HepG2 (cell line): ENCODE measurements around the gene PAK1. TPM values are rescaled to one million over a fixed set of nuclear protein-coding genes. Genes with fewer than 3 reads are reported as not detected.

Experiments used
- ATF5 ChIP-seq: sonication (generic); formaldehyde crosslinking; IDR thresholded peaks from 2 replicates; pipeline ENCODE4 v1.4.0; 2020; ENCODE audit warnings: mild to moderate bottlenecking, low read depth, missing genetic modification reagents
- CHCHD3 ChIP-seq: sonication (generic); formaldehyde crosslinking; IDR thresholded peaks from 2 replicates; pipeline ENCODE4 v1.8.0; 2022; ENCODE audit warnings: mild to moderate bottlenecking, missing genetic modification reagents, moderate library complexity
- HNRNPK ChIP-seq: fragments of 200-400 bp; formaldehyde crosslinking; IDR thresholded peaks from 2 replicates; pipeline ENCODE4 v1.6.1; 2018; ENCODE audit warnings: low read length, low read depth, moderate library complexity, mild to moderate bottlenecking; ENCODE audit not compliant: poor library complexity, severe bottlenecking
- MATR3 ChIP-seq: sonication (generic); formaldehyde crosslinking; IDR thresholded peaks from 2 replicates; pipeline ENCODE4 v1.4.0; 2020; ENCODE audit warnings: missing genetic modification reagents
- PHF20 ChIP-seq: sonication (generic); formaldehyde crosslinking; IDR thresholded peaks from 2 replicates; pipeline ENCODE4 v1.5.0; 2020; ENCODE audit warnings: mild to moderate bottlenecking, missing genetic modification reagents
- POLR2A ChIP-seq, 2 experiments: IDR thresholded peaks; 2 replicates each; pipeline ENCODE4 v1.6.1; 2011; ENCODE audit warnings: low read depth in 2 of 2, low read length in 2 of 2, mild to moderate bottlenecking in 1 of 2, moderate library complexity in 1 of 2; ENCODE audit not compliant: insufficient read depth in 1 of 2
- RAD21 ChIP-seq: fragments of 450-650 bp; formaldehyde crosslinking; IDR thresholded peaks from 2 replicates; pipeline ENCODE4 v1.5.0; 2020; ENCODE audit warnings: mild to moderate bottlenecking
- RXRA ChIP-seq: sonication (generic); formaldehyde crosslinking; IDR thresholded peaks from 2 replicates; pipeline ENCODE4 v1.5.1; 2020; ENCODE audit warnings: missing genetic modification reagents
- SMAD9 ChIP-seq: sonication (generic); formaldehyde crosslinking; IDR thresholded peaks from 2 replicates; pipeline ENCODE4 v1.5.1; 2020; ENCODE audit warnings: mild to moderate bottlenecking, missing genetic modification reagents
- ZFX ChIP-seq: sonication (generic); formaldehyde crosslinking; IDR thresholded peaks from 2 replicates; pipeline ENCODE4 v1.4.0; 2020; ENCODE audit warnings: mild to moderate bottlenecking, low read depth, missing genetic modification reagents, moderate library complexity
- ZNF326 ChIP-seq: sonication (generic); formaldehyde crosslinking; IDR thresholded peaks from 2 replicates; pipeline ENCODE4 v1.4.0; 2020; ENCODE audit warnings: missing genetic modification reagents, borderline replicate concordance
- ZNF34 ChIP-seq: sonication (generic); formaldehyde crosslinking; IDR thresholded peaks from 2 replicates; pipeline ENCODE4 v1.4.0; 2020; ENCODE audit warnings: mild to moderate bottlenecking, missing genetic modification reagents, borderline replicate concordance
- ZNF468 ChIP-seq: sonication (generic); formaldehyde crosslinking; IDR thresholded peaks from 2 replicates; pipeline ENCODE4 v1.8.0; 2022; ENCODE audit warnings: mild to moderate bottlenecking, moderate library complexity, missing genetic modification reagents
- ZNF597 ChIP-seq: sonication (generic); formaldehyde crosslinking; IDR thresholded peaks from 2 replicates; pipeline ENCODE4 v1.5.0; 2020; ENCODE audit warnings: missing genetic modification reagents
- ZNF75D ChIP-seq: sonication (generic); formaldehyde crosslinking; IDR thresholded peaks from 2 replicates; pipeline ENCODE4 v1.8.1; 2023; ENCODE audit warnings: missing genetic modification reagents, mild to moderate bottlenecking, borderline replicate concordance
- ZNF790 ChIP-seq: sonication (generic); formaldehyde crosslinking; IDR thresholded peaks from 2 replicates; pipeline ENCODE4 v1.8.0; 2022; ENCODE audit warnings: missing genetic modification reagents, mild to moderate bottlenecking, borderline replicate concordance
- ZNF83 ChIP-seq: sonication (generic); formaldehyde crosslinking; IDR thresholded peaks from 2 replicates; pipeline ENCODE4 v1.4.0; 2020; ENCODE audit warnings: missing genetic modification reagents, mild to moderate bottlenecking, borderline replicate concordance
- ZSCAN22 ChIP-seq: sonication (generic); formaldehyde crosslinking; IDR thresholded peaks from 2 replicates; pipeline ENCODE4 v1.4.0; 2020; ENCODE audit warnings: mild to moderate bottlenecking, missing genetic modification reagents
- ZSCAN29 ChIP-seq: sonication (generic); formaldehyde crosslinking; conservative IDR thresholded peaks from 2 replicates; pipeline ENCODE4 v1.4.0; 2020; ENCODE audit warnings: mild to moderate bottlenecking, missing genetic modification reagents
- polyA plus RNA-seq, 8 experiments: library from polyadenylated mRNA; depleted of rRNA in 3 of 8; stranded (reverse) in 7 of 8; unstranded in 1 of 8; fragments of >200 nt; fragmentation: Illumina TruSeq in 4 of 8; extraction: Trizol in 4 of 8; gene quantifications; 2 replicates each; pipeline versions ENCODE4 v1.2.1 to v1.2.3, GENCODE V29; 2011 to 2016; ENCODE audit warnings: low read depth in 4 of 8, missing spikeins in 1 of 8, mixed read lengths in 1 of 8; ENCODE audit not compliant: insufficient read depth in 1 of 8
- total RNA-seq, 5 experiments: library from RNA; depleted of rRNA; stranded (reverse); fragments of >200 nt; fragmentation: Illumina TruSeq; extraction: Trizol; gene quantifications; 2 replicates each; pipeline ENCODE4 v1.2.3, GENCODE V29; 2016; ENCODE audit warnings: low read depth in 1 of 5
- TF ChIP-seq, protein P1 (sequence below): sonication (generic); formaldehyde crosslinking; IDR thresholded peaks from 2 replicates; pipeline ENCODE4 v1.5.0; 2020; ENCODE audit warnings: mild to moderate bottlenecking, missing genetic modification reagents
- TF ChIP-seq, protein P2 (sequence below): sonication (generic); formaldehyde crosslinking; IDR thresholded peaks from 2 replicates; pipeline ENCODE4 v1.5.0; 2020; ENCODE audit warnings: mild to moderate bottlenecking, missing genetic modification reagents
- TF ChIP-seq, protein P3 (sequence below): sonication (generic); formaldehyde crosslinking; IDR thresholded peaks from 2 replicates; pipeline ENCODE4 v1.4.0; 2020; ENCODE audit warnings: missing genetic modification reagents

The PAK1 gene
- total and polyA plus RNA-seq, 2 of the 13 experiments (the other 11 are each of a cell fraction or from before 2014, with no cell fraction given) = 1.5 to 4.3 TPM

GRCh38 chr11:77299528-77299993 is 174.3 kb downstream of the PAK1 start (continued):
- TF ChIP-seq PHF20 (CRISPR knock-in tag) (no peak), ZNF83 (CRISPR knock-in tag) (no peak), ZSCAN22 (CRISPR knock-in tag) (no peak), ATF5 (CRISPR knock-in tag) (no peak), CHCHD3 (CRISPR knock-in tag) (no peak), POLR2A (IDR thresholded peaks at IDR 0.05; ENCODE audit: insufficient read depth in 1 of 2, low read depth in 2 of 2, low read length in 2 of 2) (no peak), ZNF597 (CRISPR knock-in tag) (no peak), RXRA (peak; percentile 22; the same call in 1 of the 2 replicates), SMAD9 (CRISPR knock-in tag) (no peak), MATR3 (CRISPR knock-in tag) (no peak), RAD21 (CRISPR knock-in tag) (no peak), ZNF326 (CRISPR knock-in tag) (no peak), HNRNPK (no peak), ZNF75D (CRISPR knock-in tag) (no peak), ZNF34 (CRISPR knock-in tag) (no peak), ZNF468 (CRISPR knock-in tag) (no peak), ZSCAN29 (CRISPR knock-in tag) (no peak), ZFX (no peak), ZNF790 (CRISPR knock-in tag) (no peak)
- TF ChIP-seq, protein P1, sequence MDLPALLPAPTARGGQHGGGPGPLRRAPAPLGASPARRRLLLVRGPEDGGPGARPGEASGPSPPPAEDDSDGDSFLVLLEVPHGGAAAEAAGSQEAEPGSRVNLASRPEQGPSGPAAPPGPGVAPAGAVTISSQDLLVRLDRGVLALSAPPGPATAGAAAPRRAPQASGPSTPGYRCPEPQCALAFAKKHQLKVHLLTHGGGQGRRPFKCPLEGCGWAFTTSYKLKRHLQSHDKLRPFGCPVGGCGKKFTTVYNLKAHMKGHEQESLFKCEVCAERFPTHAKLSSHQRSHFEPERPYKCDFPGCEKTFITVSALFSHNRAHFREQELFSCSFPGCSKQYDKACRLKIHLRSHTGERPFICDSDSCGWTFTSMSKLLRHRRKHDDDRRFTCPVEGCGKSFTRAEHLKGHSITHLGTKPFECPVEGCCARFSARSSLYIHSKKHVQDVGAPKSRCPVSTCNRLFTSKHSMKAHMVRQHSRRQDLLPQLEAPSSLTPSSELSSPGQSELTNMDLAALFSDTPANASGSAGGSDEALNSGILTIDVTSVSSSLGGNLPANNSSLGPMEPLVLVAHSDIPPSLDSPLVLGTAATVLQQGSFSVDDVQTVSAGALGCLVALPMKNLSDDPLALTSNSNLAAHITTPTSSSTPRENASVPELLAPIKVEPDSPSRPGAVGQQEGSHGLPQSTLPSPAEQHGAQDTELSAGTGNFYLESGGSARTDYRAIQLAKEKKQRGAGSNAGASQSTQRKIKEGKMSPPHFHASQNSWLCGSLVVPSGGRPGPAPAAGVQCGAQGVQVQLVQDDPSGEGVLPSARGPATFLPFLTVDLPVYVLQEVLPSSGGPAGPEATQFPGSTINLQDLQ (CRISPR knock-in tag) = no peak
- TF ChIP-seq, protein P2, sequence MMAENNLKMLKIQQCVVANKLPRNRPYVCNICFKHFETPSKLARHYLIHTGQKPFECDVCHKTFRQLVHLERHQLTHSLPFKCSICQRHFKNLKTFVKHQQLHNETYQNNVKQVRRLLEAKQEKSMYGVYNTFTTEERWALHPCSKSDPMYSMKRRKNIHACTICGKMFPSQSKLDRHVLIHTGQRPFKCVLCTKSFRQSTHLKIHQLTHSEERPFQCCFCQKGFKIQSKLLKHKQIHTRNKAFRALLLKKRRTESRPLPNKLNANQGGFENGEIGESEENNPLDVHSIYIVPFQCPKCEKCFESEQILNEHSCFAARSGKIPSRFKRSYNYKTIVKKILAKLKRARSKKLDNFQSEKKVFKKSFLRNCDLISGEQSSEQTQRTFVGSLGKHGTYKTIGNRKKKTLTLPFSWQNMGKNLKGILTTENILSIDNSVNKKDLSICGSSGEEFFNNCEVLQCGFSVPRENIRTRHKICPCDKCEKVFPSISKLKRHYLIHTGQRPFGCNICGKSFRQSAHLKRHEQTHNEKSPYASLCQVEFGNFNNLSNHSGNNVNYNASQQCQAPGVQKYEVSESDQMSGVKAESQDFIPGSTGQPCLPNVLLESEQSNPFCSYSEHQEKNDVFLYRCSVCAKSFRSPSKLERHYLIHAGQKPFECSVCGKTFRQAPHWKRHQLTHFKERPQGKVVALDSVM = no peak
- TF ChIP-seq, protein P3, sequence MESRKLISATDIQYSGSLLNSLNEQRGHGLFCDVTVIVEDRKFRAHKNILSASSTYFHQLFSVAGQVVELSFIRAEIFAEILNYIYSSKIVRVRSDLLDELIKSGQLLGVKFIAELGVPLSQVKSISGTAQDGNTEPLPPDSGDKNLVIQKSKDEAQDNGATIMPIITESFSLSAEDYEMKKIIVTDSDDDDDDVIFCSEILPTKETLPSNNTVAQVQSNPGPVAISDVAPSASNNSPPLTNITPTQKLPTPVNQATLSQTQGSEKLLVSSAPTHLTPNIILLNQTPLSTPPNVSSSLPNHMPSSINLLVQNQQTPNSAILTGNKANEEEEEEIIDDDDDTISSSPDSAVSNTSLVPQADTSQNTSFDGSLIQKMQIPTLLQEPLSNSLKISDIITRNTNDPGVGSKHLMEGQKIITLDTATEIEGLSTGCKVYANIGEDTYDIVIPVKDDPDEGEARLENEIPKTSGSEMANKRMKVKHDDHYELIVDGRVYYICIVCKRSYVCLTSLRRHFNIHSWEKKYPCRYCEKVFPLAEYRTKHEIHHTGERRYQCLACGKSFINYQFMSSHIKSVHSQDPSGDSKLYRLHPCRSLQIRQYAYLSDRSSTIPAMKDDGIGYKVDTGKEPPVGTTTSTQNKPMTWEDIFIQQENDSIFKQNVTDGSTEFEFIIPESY = no peak
